Measurements from ENCODE around the gene MTMR1.

Gene MTMR1

DNA sequence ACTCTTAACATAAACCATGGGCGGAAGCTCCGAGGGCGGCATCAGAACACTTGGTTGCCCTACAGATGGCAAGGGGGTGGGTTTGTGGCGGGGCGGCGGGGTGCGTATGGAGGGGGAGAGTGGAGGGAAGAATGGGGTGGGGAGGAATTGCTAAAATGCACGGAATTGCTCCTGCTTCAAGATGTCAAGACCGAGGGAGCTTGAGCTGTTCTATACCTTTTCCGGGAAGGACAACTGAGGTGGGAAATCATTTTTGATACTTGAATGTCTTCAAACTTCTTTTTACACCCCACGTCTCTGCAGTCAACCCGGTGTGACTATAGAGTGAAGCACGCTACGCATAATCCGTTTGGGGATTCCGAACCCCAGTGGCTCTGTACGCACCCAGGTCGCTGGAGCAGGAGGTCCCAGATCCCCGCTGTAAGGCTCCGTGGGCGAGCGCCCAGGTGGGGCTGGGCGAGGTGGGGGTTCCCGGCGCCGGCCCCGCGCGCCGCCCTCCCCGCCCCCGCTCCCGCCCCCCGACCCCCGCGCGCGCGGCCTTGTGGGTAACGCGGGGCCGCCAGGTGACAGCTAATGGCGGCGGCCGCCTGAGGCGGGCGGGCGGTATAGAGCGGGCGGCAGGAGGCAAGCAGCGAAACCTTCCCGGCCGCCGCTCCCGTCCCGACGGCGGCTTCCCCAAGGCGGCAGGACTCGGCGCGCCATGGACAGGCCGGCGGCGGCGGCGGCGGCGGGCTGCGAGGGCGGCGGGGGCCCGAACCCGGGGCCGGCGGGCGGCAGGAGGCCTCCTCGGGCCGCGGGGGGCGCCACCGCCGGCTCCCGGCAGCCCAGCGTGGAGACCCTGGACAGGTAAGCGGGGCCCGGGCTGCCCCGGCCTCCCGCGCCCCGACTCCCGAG is at the start of gene MTMR1:
Gene MTMR1, plus strand, starts transcription at position 566 of the 894 bp plus-strand sequence. Its CDS starts 135 bp downstream, at position 701.
- no peak for DNase-seq (ENCODE audit: low spot score)

DNA sequence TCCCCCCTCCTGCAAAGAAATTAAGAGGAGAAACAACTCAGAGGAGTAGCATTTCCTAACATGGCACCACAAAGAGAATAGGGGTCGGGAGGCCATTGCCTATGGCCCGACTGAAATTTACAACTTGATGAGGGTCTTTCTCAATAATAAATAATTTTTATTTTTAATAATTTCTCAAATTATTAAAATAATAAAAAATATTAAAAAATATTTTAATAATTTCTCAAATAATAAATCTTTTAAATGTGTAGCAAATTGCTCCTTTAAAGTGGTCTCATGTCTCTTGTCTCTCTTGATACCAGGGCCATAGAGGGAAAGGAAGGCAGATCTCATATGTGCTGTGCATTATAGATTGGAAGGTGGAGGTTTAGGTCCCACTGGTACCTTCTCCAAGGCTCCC is 49.2 kb upstream of the MTMR1 start:
- DNase-seq (ENCODE audit: low spot score) = no peak

DNA sequence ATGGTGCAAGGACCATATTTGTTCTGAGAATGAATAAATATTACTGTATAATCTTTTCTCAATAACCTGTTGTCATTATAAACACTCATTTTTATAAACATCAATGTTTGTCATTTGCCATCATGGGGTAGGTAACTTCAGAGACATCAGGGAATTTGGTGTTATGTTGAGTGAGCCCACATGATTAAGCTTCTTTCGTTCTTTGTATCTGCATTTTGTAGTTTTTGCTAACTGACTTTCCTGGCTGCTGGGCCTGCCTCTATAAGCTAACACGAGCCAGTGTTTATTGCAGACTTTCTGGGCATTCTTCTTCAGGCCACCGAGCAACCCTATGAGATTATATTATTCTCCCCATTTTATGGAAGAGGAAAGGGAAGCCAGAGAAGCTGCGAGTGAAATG is 48.8 kb upstream of the MTMR1 start:
- no peak for DNase-seq (ENCODE audit: low spot score)

DNA sequence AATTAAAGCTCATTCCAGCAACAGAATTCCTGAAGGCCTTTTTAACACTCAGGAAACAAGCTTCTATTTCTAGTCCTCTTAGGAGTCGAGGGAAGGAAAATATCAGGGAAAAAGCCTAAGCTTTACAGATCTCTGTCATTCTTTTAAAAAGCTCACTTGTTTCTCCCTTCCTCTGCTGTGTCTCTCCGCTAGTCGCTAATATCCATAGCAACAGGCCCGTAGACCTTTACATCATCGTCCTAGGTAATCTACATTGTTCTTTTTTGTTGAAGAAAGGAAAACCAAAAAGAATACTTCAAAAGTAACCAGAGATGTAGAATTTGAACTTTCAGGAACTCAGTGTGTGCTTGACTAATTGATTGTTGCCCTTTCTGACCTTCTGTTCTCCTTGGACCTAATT is 45.9 kb upstream of the MTMR1 start:
- no peak for DNase-seq (ENCODE audit: low spot score)

DNA sequence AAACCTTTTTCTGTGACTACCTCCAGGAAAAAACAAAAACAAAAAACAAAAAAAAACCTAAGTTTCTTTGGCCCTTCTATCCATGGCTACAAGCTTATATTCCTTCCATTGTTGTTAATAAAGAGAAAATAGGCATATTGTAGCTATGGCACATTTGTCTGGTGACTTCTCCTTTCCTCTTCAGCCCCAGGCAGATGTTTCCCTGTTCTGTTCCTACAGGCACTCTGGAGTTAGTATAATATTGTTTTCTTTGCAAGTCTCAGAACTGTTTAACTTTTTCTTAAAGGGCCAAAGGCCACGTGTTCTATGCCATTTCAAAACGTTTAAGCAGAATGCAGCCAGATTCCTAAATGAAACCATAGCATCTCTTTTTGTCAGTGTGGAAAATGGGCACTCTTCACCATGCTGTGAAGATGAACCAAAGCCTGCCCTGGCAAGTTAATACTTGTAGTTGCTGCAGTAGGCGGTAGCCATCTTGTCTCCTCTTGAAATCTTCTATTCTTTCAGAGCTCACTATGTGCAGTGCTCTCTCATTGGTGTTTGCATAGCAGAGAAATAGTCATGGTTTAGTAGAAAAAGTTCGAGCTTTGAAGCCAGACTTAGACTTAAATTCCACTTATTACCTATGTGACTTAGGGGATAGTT is 44.8 kb upstream of the MTMR1 start:
- DNase-seq (ENCODE audit: low spot score) = no peak

DNA sequence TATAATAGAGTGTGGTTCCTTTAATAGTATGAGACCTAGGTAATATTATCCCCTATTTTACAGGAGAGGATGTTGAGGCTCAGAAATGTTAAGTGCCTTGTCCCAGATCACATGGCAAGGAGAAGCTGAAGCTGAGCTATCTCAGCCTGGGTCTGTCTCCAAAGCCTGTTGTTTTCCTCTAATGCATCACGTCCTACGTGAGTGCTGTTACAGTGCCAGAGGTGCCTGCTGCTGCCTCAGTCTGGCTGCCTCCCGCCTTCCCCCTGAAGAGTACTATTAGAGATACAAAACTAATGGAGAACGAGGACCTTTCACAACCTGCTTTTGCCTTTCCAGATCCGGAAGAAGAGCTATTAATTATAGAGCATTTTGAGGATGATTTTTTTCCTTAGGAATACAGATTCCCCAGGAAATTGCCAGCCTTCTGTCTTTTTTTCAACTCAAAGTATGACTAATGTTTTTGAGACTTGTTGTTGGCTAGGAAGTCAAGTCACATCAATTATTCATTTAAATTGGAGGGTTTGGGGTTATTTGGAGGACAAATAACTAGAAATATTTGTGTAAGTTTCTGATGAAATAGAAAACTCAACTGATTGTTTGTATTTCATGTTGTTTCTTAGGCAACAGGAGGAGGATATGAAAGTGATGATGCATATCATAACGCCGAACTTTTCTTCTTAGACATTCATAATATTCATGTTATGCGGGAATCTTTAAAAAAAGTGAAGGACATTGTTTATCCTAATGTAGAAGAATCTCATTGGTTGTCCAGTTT is 43.9 kb upstream of the MTMR1 start:
- peak; percentile 32 for DNase-seq (ENCODE audit: low spot score)

DNA sequence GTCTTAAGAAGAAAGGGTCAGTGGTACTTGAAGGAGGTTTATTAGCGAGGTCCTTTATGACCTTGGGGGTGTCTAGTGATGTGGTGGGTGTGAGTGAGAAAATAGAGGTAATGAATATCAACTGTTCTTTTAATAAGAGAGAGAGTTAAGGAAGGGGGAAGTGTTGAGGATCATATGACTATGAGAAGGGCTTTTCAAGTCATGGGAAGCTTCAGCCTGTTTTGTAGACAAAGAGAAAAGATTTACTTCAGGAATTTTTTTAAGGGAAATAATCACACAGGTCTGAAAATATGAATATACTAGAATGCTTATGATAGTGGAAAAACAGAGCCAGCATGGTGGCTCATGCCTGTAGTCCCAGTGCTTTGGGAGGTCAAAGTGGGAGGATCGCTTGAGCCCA is 41.3 kb upstream of the MTMR1 start:
- no peak for DNase-seq (ENCODE audit: low spot score)

DNA sequence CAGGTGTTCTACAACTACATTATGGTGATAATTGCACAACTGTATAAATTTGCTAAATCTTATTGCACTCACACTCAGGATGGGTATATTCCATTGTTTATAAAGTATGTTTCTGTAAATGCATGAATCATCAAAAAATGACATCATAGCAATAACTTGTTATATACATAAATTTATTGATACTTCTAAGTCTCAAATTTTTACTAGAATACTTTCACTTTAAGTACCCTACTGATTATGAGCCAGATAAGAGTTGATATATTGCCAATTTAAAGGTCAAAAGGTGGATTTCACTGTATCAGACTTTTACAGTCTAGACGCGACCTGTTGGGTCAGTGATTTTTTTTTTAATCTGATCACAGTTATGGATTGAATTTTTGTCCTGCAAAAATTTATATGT is 37.4 kb upstream of the MTMR1 start:
- no peak for DNase-seq (ENCODE audit: low spot score)

DNA sequence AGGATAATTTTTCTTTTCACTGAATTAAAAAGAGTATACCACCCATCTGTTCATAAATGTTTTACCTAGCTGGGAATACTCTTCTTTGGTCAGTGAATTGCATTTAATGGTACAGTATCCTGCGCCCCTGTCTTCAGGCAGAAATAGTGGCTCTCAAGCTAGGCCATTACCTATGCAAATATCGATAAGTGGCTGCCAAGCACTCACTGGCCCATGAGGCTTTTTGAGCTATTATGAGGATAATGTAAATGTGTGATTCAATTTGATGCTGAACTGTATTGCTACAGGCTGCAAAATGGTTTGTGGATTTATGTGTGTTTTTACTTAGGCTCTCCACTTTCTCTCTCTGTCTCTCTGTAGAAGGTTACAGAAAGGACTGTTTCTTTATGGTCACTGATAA is 30.1 kb upstream of the MTMR1 start:
- DNase-seq (ENCODE audit: low spot score) = no peak

DNA sequence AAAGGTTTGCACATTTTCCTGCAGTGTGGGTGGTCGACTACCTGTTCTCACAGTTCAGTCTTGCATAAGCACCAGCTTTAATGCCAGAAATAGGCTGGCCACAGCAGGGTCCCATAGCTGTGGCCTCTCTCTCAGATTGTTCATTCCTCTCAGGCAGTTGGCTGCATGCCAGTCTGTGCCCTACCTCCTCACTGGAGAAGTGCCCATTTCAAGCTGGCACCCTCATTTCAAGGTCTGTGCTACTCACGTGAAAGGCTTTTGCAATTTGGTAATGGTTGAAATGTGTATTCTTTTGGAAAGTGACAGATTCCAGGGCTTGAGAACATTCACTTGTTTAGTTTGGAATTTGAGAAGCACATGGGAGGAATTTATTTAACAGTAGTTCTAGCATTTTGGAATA is 28.9 kb upstream of the MTMR1 start:
- DNase-seq (ENCODE audit: low spot score) = peak; percentile 23

DNA sequence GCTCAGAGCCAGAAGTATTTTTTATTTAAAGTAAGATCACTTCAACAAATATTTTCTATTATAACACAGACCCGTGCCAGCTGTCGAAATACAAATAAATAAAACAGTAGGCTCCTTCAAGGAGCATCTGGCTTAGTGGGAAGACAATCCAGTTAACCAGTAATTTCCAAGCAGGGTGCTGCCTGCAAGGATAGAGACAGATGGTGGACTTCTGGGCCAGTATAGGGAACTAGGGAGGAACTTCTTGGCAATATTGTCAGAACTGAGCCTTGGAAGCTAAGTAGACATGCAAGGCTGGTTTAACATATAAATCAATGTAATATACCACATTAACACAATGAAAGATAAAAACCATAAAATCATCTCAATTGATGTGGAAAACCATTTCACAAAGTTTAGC is 17.0 kb upstream of the MTMR1 start:
- no peak for DNase-seq (ENCODE audit: low spot score)

DNA sequence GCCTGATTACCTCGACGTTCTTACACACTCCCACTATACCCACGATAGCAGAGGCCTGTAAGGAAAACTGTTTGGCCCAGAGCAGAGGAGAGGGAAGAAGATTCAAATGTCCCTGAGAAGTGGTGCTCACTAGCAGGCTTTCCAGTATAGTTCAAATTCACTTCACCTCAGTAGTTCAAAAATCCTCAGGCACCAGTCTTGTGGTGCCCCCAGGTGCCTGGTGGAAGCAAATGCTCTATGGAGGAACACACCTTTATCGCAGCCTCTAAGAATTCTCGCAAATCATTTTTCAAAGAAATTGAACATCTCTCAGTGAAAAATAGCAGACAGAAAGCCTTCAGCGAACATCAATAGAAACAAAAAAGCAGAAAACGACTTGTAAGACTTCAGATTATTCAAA is 12.2 kb upstream of the MTMR1 start:
- no peak for DNase-seq (ENCODE audit: low spot score)

DNA sequence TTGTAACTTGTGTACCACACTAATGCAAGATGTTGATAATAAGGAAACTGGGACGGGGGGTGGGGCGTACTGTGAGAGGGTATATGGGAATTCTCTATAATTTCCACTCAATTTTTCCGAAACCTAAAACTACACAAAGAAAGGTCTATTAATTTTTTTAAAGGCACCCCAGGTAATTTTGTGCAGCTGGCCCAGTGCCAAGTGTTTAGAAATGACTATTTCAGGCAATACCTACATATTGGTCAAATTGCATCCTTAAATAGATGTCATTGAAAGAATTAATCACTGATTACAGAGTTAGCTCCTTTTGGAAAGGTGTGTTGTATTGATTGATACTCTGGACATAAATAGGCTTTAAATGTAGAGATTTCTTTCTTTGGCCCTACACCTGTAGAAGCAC is 10.1 kb upstream of the MTMR1 start:
- no peak for DNase-seq (ENCODE audit: low spot score)

DNA sequence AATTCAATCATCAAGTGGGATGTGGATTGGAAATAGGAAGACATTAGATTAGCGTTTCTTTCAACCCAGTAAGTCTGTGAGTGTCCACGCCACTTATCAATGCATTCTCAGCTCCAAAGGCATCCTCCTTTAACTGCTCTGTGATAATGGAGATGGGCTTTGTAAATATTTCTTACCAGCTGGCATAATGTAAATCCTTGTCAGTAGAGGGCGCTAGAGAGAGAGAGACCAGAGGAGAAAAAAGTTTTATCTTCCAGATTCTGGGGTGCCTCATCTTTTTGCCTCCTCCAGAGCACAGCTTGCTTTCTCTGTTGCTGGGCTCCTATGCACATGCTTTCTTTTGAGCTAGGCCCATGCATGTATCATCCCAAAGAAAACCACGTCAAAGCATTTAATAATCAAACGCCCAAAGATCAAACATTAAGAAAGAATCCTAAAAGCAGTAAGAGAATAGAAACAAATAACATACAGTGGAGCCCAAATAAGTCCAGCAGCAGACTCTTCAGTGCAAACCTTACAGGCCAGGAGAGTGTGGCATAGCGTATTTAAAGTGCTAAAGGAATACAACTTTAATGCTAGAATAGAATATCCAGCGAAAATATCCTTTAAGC is 9.6 kb upstream of the MTMR1 start:
- DNase-seq (ENCODE audit: low spot score) = no peak

DNA sequence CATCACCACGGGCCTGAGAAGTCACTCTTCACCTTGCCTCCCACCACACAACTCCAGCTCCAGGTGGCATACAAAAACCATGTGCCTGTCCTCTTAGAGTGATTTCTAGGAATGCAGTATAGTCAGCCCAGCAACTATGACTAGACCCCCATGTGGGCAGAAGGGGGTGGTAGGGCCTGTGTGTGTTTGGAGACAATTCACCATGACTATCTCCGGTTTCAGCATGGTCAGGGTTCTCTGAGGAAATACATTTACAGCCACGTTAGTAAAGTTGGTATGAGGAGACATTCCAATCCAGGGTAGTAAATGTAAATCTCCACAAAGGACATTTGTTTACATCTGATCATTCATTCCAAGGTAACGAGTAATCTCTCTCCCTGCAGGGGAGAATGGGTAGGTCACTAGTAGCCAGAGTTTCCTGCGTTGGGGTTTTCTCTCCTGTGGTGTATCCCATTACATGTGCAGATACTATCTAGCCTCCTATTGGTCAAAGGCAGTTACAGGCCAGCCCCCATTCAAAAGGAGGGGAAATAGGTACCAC is 4.2 kb upstream of the MTMR1 start:
- no peak for DNase-seq (ENCODE audit: low spot score)

DNA sequence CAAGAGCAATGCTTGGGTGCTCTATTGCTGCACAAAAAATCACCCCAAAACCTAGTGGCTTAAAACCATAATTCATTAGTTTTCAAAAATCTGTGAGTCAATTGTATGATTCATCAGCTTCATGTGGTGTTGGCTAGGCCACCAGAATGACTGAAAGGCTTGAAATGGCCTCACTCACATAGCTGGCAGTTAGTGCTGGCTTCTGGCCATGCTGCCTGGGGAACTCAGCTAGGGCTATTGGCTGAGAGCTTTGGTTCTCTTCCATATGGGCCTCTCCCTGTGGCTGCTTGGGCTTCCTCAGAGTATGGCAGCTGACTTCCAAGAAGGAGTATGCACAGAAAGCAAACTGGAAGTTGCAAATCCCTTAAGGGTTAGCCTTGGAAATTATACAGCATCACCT is 3.1 kb upstream of the MTMR1 start:
- no peak for DNase-seq (ENCODE audit: low spot score)

DNA sequence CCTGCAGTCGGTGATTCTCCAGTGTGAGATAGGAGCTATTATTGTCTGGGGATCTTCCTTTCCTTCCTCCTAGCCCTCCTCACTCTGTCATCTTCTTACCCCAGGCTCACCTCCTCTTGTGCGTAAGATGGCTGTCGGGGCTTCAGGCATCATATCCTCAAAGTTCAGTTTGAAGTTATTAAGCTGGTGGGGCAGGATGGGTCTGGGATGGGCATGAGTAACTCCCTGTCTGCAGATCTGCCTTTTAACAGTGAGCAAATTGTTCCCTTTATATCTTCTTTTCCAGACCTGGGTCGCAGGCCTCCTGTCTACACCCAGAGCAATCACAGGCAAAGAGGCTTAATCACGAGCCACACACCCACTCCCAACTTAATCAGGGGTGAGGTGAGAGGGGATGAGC is 900 bp upstream of the MTMR1 start:
- no peak for DNase-seq (ENCODE audit: low spot score)

DNA sequence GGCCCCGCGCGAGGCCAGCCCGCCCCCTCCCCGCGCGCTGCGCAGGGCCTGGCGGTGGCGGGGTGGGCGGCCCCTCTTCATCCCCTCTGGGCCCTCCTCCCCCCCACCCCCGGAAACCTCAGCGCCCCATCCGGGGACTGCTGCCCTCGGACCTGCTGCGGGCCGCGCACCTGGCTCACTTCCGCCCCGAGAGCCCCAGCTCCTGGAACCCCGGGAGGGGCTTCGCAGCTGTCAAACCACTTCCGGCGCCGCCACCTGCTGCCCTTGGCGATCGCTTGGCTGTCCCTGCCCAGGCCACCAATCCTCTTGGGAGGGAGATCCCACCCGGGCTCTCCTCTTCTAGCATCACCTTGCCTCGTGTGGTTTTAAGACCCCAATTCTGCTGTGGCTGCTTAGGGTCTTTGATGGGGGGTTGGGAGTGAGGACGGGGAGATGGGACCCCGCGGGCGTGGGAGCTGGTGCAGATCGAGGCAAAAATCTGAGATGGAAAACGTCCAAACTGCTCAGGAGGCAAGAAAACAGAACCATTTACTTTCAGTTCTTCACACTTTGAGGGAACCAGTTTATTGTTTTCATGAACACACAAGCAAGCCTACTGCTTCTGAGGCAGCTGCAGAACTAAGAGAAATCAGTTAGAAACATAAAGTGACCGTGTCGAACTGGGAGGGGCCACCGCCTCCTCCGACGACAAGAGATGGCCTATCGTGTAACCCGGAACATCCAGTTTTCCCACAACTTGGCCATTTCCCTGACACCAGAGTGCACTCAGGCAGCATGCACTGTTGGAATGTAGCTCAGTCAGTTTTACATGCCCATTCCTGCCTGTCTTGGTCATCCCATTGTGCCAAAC is 754 bp downstream of the MTMR1 start:
- no peak for DNase-seq (ENCODE audit: low spot score)

DNA sequence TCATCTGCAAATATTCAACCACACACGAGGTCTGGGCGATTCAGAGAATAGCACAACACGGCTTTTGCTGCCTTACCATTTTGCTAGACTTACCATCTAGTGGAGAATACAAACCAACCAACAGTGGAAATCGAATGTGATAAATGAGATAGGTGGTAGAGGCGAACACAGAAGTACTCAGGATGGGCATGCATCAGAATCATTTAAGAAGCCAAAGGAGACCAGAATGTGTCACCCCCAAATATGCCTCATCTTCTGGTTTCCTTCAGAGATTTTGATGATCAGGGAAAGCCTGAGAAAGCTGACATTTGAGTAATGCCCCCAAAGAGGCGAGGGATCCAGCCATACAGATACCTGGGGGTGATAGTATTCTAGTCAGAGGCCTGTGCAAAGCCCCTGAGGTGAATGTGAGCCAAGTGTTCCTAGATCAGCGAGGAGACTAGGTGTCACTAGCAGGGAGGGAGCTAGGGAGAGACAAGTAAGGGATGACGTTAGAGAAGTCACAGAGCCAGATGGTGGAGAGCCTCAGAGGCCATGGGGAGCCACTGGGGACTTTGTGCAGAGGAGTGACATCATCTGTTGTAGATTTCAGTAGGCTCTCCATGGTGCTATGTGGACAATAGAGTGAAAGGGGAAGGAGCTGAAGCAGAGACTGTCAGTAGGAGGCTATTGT is 1.7 kb downstream of the MTMR1 start:
- DNase-seq (ENCODE audit: low spot score) = no peak

DNA sequence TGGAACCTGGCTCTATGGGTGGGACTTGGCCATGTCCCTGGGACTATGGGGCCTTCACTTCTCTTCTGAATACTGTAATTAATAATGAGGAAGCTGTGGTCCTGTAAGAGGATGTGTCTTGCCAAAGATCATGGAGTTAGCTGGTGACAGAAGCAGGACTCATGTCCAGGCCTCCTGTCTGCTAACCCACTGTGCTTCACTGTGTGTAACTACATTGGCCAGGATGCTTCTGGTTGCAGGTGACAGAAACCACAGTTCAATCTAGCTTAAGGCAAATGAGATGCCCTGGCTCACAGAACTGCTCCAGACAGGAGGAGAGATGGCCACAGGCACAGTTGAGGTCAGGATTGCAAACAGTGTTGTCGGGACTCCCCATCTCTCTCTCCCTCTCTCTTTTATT is 3.1 kb downstream of the MTMR1 start:
- DNase-seq (ENCODE audit: low spot score) = no peak

DNA sequence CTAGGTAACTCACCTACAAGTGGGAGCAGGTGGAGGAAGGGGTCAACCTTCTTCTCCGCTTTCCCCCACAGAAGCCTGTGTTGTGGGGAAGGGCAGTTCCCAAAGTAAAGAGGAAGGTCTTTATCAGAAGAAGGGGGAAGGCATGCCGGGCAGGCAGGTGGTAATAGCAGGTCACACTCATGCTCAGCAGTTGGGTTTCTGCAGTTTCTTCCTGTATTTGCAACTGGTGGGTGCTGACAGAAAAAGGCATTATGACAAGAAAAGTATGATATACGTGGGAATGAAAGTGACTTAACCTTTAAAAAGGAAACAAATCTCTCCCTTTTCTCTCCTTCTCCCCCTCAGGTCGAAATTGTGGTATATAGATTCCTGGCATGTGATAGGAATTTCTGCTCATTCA is 3.7 kb downstream of the MTMR1 start:
- no peak for DNase-seq (ENCODE audit: low spot score)

Measured in Ammon's horn (tissue), 1 donor.